Measurements from ENCODE around the gene DUSP1. TPM values are rescaled to one million over a fixed set of nuclear protein-coding genes. Genes with fewer than 3 reads are reported as not detected.

The DUSP1 gene
- total RNA-seq, 2 donors from 2014 or later: 248 to 808 TPM

DNA sequence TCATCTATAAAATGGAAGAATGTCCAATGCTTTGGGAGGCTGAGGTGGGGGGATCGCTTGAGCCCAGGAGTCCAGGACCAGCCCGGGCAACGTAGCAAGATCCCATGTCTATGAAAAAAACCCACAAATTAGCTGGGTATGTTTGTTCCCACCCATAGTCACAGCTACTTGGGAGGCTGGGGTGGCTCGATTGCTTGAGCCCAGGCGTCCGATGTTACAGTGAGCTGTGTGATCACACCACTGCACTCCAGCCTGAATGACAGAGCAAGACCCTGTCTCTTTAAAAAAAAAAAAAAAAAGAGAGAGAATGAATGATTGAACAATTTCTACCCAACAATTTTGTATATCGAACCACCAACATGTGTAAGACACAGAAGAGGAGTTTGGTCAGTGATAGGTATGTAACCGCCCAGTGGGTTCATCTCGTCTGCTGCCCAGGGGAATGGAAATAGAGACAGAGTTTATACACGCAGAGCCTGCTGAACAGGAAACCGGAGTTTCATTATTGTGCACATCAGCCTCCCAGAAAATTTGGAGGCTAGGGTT lies 36.8 kb upstream of the DUSP1 start:
- TF ChIP-seq POLR2A (IDR thresholded peaks at IDR 0.05): no peak
- TF ChIP-seq, protein P1, sequence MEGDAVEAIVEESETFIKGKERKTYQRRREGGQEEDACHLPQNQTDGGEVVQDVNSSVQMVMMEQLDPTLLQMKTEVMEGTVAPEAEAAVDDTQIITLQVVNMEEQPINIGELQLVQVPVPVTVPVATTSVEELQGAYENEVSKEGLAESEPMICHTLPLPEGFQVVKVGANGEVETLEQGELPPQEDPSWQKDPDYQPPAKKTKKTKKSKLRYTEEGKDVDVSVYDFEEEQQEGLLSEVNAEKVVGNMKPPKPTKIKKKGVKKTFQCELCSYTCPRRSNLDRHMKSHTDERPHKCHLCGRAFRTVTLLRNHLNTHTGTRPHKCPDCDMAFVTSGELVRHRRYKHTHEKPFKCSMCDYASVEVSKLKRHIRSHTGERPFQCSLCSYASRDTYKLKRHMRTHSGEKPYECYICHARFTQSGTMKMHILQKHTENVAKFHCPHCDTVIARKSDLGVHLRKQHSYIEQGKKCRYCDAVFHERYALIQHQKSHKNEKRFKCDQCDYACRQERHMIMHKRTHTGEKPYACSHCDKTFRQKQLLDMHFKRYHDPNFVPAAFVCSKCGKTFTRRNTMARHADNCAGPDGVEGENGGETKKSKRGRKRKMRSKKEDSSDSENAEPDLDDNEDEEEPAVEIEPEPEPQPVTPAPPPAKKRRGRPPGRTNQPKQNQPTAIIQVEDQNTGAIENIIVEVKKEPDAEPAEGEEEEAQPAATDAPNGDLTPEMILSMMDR (IDR thresholded peaks at IDR 0.05): no peak
- Histone ChIP-seq H3K4me3 (no peak overlapping the region), H3K4me1 (peaks cover 5% of the 10 kb centered on the region), H3K36me3 (replicated peaks in 1 of 2; ENCODE audit: insufficient read depth in 1 of 2, low read depth in 2 of 2) (no peaks in the 10 kb centered on the region), H3K27ac (peak overlapping the region; percentile 46 to 85 (median 76)), H3K27me3 (no peaks in the 10 kb centered on the region), H3K9me3 (no peaks in the 10 kb centered on the region)
- intact Hi-C loops (cut with DNase I): no loop called here
- 89 to 95% methylated on average over 11 of the region's 11 CpGs for WGBS, 2 donors
- DNase-seq (no peak), ATAC-seq (no peak)

- Histone ChIP-seq H3K9me3 (no peaks in the 10 kb centered on the region), H3K27me3 (no peaks in the 10 kb centered on the region), H3K36me3 (replicated peaks in 1 of 2; ENCODE audit: insufficient read depth in 1 of 2, low read depth in 2 of 2) (no peaks in the 10 kb centered on the region), H3K4me1 (peaks cover 5% of the 10 kb centered on the region), H3K4me3 (no peak overlapping the region), H3K27ac (peak overlapping the region; percentile 46 to 85 (median 76))
- peak; percentile 100 for ATAC-seq
- intact Hi-C loops (cut with DNase I): no loop called here
- WGBS, 2 donors: 48 to 55% methylated on average over 24 of the region's 24 CpGs
- TF ChIP-seq, protein P1 (IDR thresholded peaks at IDR 0.05): no peak
- TF ChIP-seq POLR2A (IDR thresholded peaks at IDR 0.05): peak; percentile 51 to 85 (median 81)
- DNase-seq: peak; percentile 91 to 96 (median 94)
Observed at GRCh38 chr5:172806897-172807672, 36.1 kb upstream of the DUSP1 start.

DNA sequence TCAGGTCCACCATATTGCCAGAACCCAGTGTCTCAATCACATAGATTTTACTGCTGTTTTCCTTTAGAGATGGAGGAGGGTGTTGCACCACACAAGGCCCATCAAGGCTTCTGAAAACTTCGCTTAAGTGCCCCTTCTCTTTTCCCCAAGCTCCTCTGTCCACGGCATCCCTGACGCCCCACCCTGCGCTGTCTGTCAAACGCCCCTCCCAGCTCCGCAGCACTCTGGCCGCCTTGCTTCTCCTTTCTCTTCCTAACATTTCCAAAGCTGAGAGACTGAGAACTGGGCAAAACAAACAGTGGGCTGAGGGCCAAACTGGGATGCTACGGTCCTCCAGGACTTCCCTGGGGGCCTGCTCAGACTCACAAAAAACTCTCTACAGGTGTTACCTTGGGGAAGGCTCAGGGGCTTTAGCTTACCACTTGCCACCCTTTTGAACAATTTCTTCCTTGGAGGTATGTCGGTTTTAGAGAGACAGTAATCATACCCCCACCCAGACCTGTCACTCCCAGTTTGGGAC lies 34.8 kb upstream of the DUSP1 start:
- no peak for ATAC-seq

GRCh38 chr5:172805018-172805683 lies 34.2 kb upstream of the DUSP1 start:
- no peak overlapping the region for H3K4me3 ChIP-seq
- intact Hi-C loops (cut with DNase I): no loop called here

More for the DNA sequence above, 34.8 kb upstream of the DUSP1 start:
- Histone ChIP-seq H3K36me3 (replicated peaks in 1 of 2; ENCODE audit: insufficient read depth in 1 of 2, low read depth in 2 of 2) (no peaks in the 10 kb centered on the region), H3K4me1 (peaks cover 5% of the 10 kb centered on the region), H3K9me3 (no peaks in the 10 kb centered on the region), H3K4me3 (no peak overlapping the region), H3K27ac (peak overlapping the region in 1 of 4 donors; percentile 17), H3K27me3 (no peaks in the 10 kb centered on the region)
- intact Hi-C loops (cut with DNase I): no loop called here
- WGBS, 2 donors: 79 to 84% methylated on average over 9 of the region's 9 CpGs
- TF ChIP-seq POLR2A (IDR thresholded peaks at IDR 0.05): no peak
- TF ChIP-seq, protein P1 (IDR thresholded peaks at IDR 0.05): no peak
- no peak for DNase-seq

More at GRCh38 chr5:172805018-172805683, 34.2 kb upstream of the DUSP1 start:
- Histone ChIP-seq H3K27me3 (no peaks in the 10 kb centered on the region), H3K9me3 (no peaks in the 10 kb centered on the region), H3K4me1 (peaks cover 5% of the 10 kb centered on the region), H3K27ac (no peak overlapping the region), H3K36me3 (replicated peaks in 1 of 2; ENCODE audit: insufficient read depth in 1 of 2, low read depth in 2 of 2) (no peaks in the 10 kb centered on the region)
- ATAC-seq: no peak
- 61 to 69% methylated on average over 3 of the region's 3 CpGs for WGBS, 2 donors
- TF ChIP-seq, protein P1 (IDR thresholded peaks at IDR 0.05): no peak
- DNase-seq: no peak

Data from body of pancreas (tissue), 4 donors.